RWPE2 (cell line): ENCODE measurements around the gene KCNJ1.
A peak's percentile ranks its signal among the peaks of the same experiment; 100 is the strongest.

Experiments
- ATAC-seq: fragments of 200-7000 bp; cut with Tn5 transposase; 3 replicates; pipeline ENCODE4 v1.9.1; 2021; ENCODE audit warnings: low read depth
- DNase-seq: peaks from one replicate; pipeline ENCODE4 v3.0.0-alpha.2; 2020; ENCODE audit warnings: low spot score
- H3K27ac ChIP-seq: fragments of 450-650 bp; 2 replicates; pipeline ENCODE4 v1.5.1; 2017; ENCODE audit warnings: mild to moderate bottlenecking; ENCODE audit not compliant: poor library complexity, severe bottlenecking
- H3K27me3 ChIP-seq: fragments of 250-450 bp; sonication (Bioruptor Pico); 2 replicates; pipeline ENCODE4 v1.5.1; 2021; ENCODE audit warnings: mild to moderate bottlenecking, moderate library complexity; ENCODE audit not compliant: insufficient read depth, poor library complexity, severe bottlenecking
- H3K36me3 ChIP-seq: fragments of 250-450 bp; sonication (Bioruptor Pico); 2 replicates; pipeline ENCODE4 v1.5.1; 2020; ENCODE audit warnings: low read depth, mild to moderate bottlenecking, moderate library complexity
- H3K4me1 ChIP-seq: fragments of 250-450 bp; sonication (Bioruptor Pico); 2 replicates; pipeline ENCODE4 v1.5.1; 2021; ENCODE audit warnings: mild to moderate bottlenecking, moderate library complexity; ENCODE audit not compliant: insufficient read depth, poor library complexity, severe bottlenecking
- H3K4me3 ChIP-seq: fragments of 250-450 bp; sonication (Bioruptor Pico); 2 replicates; pipeline ENCODE4 v1.5.1; 2021; ENCODE audit warnings: mild to moderate bottlenecking, moderate library complexity; ENCODE audit not compliant: severe bottlenecking
- H3K9me3 ChIP-seq: fragments of 250-450 bp; sonication (Bioruptor Pico); 2 replicates; pipeline ENCODE4 v1.5.1; 2021; ENCODE audit warnings: mild to moderate bottlenecking, moderate library complexity; ENCODE audit not compliant: severe bottlenecking
- TF ChIP-seq, protein P1 (sequence below): fragments of 450-650 bp; IDR thresholded peaks from one replicate; pipeline ENCODE4 v1.5.1; 2017; ENCODE audit warnings: mild to moderate bottlenecking, moderate library complexity; ENCODE audit not compliant: poor library complexity, severe bottlenecking

KCNJ1 gene

GRCh38 chr11:128834157-128834556 lies 32.9 kb downstream of the KCNJ1 start:
- Histone ChIP-seq H3K9me3 (no peaks in the 10 kb centered on the region), H3K27me3 (no peaks in the 10 kb centered on the region), H3K4me1 (no peaks in the 10 kb centered on the region), H3K36me3 (no peaks in the 10 kb centered on the region), H3K27ac (no peak overlapping the region), H3K4me3 (no peak overlapping the region)
- DNase-seq, result no peak
- TF ChIP-seq, protein P1, sequence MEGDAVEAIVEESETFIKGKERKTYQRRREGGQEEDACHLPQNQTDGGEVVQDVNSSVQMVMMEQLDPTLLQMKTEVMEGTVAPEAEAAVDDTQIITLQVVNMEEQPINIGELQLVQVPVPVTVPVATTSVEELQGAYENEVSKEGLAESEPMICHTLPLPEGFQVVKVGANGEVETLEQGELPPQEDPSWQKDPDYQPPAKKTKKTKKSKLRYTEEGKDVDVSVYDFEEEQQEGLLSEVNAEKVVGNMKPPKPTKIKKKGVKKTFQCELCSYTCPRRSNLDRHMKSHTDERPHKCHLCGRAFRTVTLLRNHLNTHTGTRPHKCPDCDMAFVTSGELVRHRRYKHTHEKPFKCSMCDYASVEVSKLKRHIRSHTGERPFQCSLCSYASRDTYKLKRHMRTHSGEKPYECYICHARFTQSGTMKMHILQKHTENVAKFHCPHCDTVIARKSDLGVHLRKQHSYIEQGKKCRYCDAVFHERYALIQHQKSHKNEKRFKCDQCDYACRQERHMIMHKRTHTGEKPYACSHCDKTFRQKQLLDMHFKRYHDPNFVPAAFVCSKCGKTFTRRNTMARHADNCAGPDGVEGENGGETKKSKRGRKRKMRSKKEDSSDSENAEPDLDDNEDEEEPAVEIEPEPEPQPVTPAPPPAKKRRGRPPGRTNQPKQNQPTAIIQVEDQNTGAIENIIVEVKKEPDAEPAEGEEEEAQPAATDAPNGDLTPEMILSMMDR, result no peak
- ATAC-seq, result no peak

DNA sequence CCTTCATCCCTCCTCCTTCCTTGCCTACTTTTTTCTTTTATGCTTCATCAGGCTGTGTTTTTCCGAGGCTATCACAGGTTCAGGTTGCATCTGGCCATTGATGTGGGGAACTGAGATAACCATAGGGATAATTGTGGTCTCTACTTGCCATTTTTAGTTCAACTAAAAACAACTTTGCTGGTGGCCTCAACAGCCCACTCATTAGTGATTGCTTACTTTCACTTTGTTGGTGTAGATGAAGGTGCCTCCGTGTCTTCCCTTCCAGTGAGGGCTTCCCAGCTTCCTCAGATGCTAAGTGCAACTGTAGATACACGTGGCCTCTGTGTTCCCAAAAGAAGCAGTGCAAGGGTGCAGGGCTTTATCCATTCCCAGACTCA lies 35.0 kb downstream of the KCNJ1 start:
- no peak overlapping the region for H3K4me3 ChIP-seq
- H3K4me1 ChIP-seq, result no peaks in the 10 kb centered on the region
- no peaks in the 10 kb centered on the region for H3K36me3 ChIP-seq
- H3K27me3 ChIP-seq, result no peaks in the 10 kb centered on the region
- no peaks in the 10 kb centered on the region for H3K9me3 ChIP-seq
- TF ChIP-seq, protein P1, result no peak
- ATAC-seq (no peak), DNase-seq (no peak)
- no peak overlapping the region for H3K27ac ChIP-seq

DNA sequence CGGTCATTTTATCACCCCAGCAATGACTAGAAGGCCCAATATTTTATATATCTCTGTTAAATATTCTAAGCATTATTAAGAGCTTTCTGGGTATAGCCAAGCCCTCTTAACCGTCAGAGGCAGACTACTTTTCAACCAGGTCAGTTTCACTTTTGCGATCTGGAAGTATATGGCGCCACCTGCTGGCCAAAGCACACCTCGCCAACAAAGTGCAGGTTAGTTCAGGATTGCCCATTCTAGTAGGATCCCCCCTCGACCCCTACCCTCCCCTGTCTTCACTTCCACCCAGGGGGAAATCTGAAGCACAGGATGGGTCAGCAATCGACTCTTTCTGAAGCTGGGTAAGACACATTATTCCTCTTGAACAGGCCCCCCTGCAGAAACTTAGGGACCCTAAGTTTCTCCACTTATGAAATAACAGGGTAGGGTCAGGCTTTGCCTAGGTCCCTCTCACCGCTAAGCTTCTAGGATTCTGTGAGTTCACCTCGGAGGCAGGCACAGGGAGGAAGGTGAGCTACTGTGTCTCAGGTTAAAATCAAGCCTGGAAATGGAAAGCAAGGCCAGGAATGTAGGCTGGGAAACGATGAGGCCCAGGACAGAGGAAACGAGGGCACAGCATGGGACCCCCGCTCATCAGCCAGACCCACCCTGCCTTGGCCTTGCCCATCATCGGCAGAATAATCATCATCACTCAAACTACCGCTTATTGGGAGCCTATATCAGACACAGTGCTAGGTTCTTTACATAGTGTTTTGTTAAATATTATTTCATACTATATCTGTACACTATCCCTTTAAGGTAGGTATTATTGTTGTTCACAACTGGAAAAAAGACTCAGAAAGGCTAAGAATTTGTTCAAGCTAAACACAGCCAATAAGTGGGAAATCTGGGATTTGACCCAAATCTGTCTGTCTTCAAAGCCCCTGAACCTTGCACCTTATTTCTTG lies 35.6 kb downstream of the KCNJ1 start:
- H3K27me3 ChIP-seq, result no peaks in the 10 kb centered on the region
- no peaks in the 10 kb centered on the region for H3K9me3 ChIP-seq
- TF ChIP-seq, protein P1, result peak; percentile 92
- no peaks in the 10 kb centered on the region for H3K4me1 ChIP-seq
- no peak overlapping the region for H3K27ac ChIP-seq
- DNase-seq (no peak), ATAC-seq (peak; percentile 91)
- H3K36me3 ChIP-seq, result no peaks in the 10 kb centered on the region
- no peak overlapping the region for H3K4me3 ChIP-seq

GRCh38 chr11:128830290-128831173 lies 36.6 kb downstream of the KCNJ1 start:
- ATAC-seq (no peak; the same call in 2 of the 3 replicates), DNase-seq (no peak)
- Histone ChIP-seq H3K36me3 (no peaks in the 10 kb centered on the region), H3K4me1 (no peaks in the 10 kb centered on the region), H3K9me3 (no peaks in the 10 kb centered on the region), H3K27me3 (no peaks in the 10 kb centered on the region), H3K4me3 (no peak overlapping the region), H3K27ac (no peak overlapping the region)
- TF ChIP-seq, protein P1, result no peak
